Ishikawa (cell line): ENCODE results near the gene SEPTIN10.

Source experiments
- EGR1 ChIP-seq: IDR thresholded peaks from 2 replicates; pipeline ENCODE4 v1.6.1; 2012
- EP300 ChIP-seq: IDR thresholded peaks from 2 replicates; pipeline ENCODE4 v1.6.1; 2012; ENCODE audit warnings: borderline replicate concordance
- FOXM1 ChIP-seq: IDR thresholded peaks from 2 replicates; pipeline ENCODE4 v1.6.1; 2012; ENCODE audit warnings: low read depth, borderline replicate concordance
- MAX ChIP-seq: IDR thresholded peaks from 2 replicates; pipeline ENCODE4 v1.6.1; 2012
- NFIC ChIP-seq: IDR thresholded peaks from 2 replicates; pipeline ENCODE4 v1.6.1; 2012
- RAD21 ChIP-seq: IDR thresholded peaks from 2 replicates; pipeline ENCODE4 v1.6.1; 2012; ENCODE audit warnings: low read depth
- TAF1 ChIP-seq: IDR thresholded peaks from 2 replicates; pipeline ENCODE4 v1.6.1; 2012; ENCODE audit warnings: low read depth, mild to moderate bottlenecking
- YY1 ChIP-seq: IDR thresholded peaks from 2 replicates; pipeline ENCODE4 v1.6.1; 2012; ENCODE audit warnings: low read depth

- TF ChIP-seq YY1 (no peak), EGR1 (no peak), MAX (no peak), RAD21 (no peak), FOXM1 (no peak), NFIC (no peak), EP300 (no peak), TAF1 (no peak)
These were observed 76.1 kb downstream of the SEPTIN10 start for GRCh38 chr2:109537565-109538222.
